ENCODE results near the gene ZNF521. TPM values are rescaled to one million over a fixed set of nuclear protein-coding genes. Genes with fewer than 3 reads are reported as not detected.
A peak's percentile ranks its signal among the peaks of the same experiment; 100 is the strongest.

Gene ZNF521
- total and polyA plus RNA-seq, 10 donors = 2.9 to 136 (median 71.8) TPM

DNA sequence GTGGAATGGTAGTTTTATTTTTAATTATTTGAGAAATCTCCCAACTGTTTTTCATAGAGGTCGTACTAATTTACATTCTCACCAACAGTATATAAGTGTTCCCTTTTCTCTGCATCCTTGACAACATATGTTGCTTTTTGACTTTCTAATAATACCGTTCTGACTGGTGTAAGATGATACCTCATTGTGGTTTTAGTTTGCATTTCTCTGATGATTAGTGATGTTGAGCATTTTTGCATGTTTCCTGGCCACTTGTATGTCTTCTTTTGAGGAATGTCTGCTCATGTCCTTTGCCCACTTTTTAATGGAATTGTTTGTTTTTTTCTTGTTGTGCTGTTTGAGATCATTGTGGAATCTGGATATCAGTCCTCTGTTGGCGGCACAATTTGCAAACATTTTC is 242.5 kb downstream of the ZNF521 start:
- intact Hi-C loops (cut with DNase I; ENCODE audit: low total_unique reads) = no loop called here
- Histone ChIP-seq H3K27me3 (replicated peaks in 1 of 7) (no peaks in the 10 kb centered on the region), H3K27ac (no peak overlapping the region), H3K36me3 (no peaks in the 10 kb centered on the region), H3K4me3 (no peak overlapping the region), H3K9me3 (no peaks in the 10 kb centered on the region), H3K4me1 (peaks cover 0 to 7% (median 3%) of the 10 kb centered on the region in 6 donors)
- TF ChIP-seq POLR2AphosphoS5 (IDR thresholded peaks at IDR 0.05) (no peak), POLR2A (IDR thresholded peaks at IDR 0.05) (no peak)
- TF ChIP-seq, protein P1, sequence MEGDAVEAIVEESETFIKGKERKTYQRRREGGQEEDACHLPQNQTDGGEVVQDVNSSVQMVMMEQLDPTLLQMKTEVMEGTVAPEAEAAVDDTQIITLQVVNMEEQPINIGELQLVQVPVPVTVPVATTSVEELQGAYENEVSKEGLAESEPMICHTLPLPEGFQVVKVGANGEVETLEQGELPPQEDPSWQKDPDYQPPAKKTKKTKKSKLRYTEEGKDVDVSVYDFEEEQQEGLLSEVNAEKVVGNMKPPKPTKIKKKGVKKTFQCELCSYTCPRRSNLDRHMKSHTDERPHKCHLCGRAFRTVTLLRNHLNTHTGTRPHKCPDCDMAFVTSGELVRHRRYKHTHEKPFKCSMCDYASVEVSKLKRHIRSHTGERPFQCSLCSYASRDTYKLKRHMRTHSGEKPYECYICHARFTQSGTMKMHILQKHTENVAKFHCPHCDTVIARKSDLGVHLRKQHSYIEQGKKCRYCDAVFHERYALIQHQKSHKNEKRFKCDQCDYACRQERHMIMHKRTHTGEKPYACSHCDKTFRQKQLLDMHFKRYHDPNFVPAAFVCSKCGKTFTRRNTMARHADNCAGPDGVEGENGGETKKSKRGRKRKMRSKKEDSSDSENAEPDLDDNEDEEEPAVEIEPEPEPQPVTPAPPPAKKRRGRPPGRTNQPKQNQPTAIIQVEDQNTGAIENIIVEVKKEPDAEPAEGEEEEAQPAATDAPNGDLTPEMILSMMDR (IDR thresholded peaks at IDR 0.05 in 8 of 11, conservative IDR thresholded peaks at IDR 0.05 in 3 of 11) = no peak
- WGBS, 5 donors = 79 to 95% (median 89%) methylated on average over 3 of the region's 3 CpGs
- no peak for DNase-seq

DNA sequence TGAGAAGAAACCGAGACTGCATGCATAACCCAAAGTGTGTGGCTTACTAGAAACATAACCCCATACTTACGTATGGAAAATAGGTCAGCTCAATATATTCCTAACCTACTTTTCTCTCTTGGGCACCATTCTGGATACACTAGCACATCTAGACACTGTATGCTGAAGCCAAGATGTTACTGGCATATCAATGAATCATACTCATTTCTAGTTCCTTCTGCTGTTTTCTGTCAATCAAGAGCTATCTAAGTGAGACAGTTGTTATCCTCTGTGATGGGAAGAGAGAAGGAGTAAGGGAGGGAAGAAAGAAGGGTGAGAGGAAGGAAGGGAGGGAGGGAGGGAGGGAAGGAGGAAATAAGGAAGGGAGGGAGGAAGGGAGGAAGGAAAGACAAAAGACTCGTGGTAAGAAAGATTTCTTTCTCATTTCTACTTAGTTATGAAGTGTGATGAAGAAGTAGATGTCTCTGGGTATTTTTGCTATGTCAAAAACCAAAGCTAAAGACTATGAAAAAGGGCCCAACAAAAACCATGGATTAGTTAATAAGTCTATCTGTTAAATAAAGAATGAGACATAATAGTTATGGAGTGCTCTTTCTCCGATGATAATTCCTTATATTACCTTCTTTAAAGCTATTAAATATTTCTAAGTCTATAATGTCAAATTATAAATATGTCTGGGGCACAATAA is 248.4 kb downstream of the ZNF521 start:
- peak overlapping the region in 2 of 8 donors; percentile 37 to 61 for H3K27ac ChIP-seq
- H3K4me1 ChIP-seq = peaks cover 0 to 24% (median 8%) of the 10 kb centered on the region in 6 donors
- no peak for DNase-seq
- TF ChIP-seq POLR2A (IDR thresholded peaks at IDR 0.05) (no peak), POLR2AphosphoS5 (IDR thresholded peaks at IDR 0.05) (no peak)
- TF ChIP-seq, protein P1 (IDR thresholded peaks at IDR 0.05 in 8 of 11, conservative IDR thresholded peaks at IDR 0.05 in 3 of 11) = no peak
- no peaks in the 10 kb centered on the region for H3K9me3 ChIP-seq
- intact Hi-C loops (cut with DNase I; ENCODE audit: low total_unique reads) = no loop called here
- no peak overlapping the region for H3K4me3 ChIP-seq
- 72 to 85% (median 78%) methylated on average over 4 of the region's 4 CpGs for WGBS, 5 donors
- H3K36me3 ChIP-seq = no peaks in the 10 kb centered on the region
- no peaks in the 10 kb centered on the region for H3K27me3 ChIP-seq (replicated peaks in 1 of 7)

DNA sequence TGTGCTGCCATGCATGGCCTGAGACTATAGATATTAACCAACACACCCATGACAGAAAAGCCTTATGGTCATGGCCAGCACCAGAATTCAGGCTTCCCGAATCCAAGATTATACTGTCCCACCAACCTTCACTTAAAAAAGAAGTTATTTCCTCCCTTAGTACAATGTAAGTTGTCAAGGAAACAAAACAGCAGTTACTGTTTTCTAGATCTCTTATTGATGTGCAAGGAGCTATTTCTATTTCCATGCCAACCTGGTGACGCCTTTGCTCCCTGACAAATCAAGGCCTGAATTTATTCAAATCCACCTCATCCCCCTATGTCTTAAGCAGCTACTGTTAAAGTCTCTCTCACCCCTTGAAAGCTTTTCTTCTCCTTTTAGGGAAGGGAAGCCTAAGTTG is 249.3 kb downstream of the ZNF521 start:
- intact Hi-C loops (cut with DNase I; ENCODE audit: low total_unique reads) = no loop called here
- Histone ChIP-seq H3K9me3 (no peaks in the 10 kb centered on the region), H3K27ac (peak overlapping the region in 2 of 8 donors; percentile 37 to 61), H3K4me1 (peaks cover 0 to 28% (median 10%) of the 10 kb centered on the region in 6 donors), H3K36me3 (no peaks in the 10 kb centered on the region), H3K27me3 (replicated peaks in 1 of 7) (no peaks in the 10 kb centered on the region), H3K4me3 (no peak overlapping the region)
- WGBS, 5 donors = 58 to 72% (median 64%) methylated on average over 2 of the region's 2 CpGs
- DNase-seq = no peak
- TF ChIP-seq POLR2A (IDR thresholded peaks at IDR 0.05) (no peak), POLR2AphosphoS5 (IDR thresholded peaks at IDR 0.05) (no peak)
- TF ChIP-seq, protein P1 (IDR thresholded peaks at IDR 0.05 in 8 of 11, conservative IDR thresholded peaks at IDR 0.05 in 3 of 11) = no peak

DNA sequence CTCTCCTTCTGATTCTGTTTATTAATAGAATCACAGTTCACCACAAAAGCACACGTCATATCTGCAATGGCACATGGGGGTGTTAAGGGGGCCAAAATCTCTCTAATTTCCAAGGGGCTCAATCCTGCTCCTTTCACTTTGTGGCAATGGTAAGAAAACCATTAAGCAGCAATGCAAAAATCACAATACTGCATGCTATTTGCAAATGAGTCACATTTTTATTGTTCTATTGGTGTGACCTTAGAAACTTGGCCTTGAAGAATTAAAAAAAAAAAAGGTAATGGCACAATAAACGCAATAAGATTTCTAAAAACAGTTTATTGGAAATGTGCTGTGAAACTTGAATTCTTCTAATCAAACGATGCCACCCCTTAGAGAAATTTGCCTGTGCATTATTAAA is 251.5 kb downstream of the ZNF521 start:
- 55 to 80% (median 74%) methylated on average over 3 of the region's 3 CpGs for WGBS, 5 donors
- intact Hi-C loops (cut with DNase I; ENCODE audit: low total_unique reads) = no loop called here
- Histone ChIP-seq H3K4me1 (peaks cover 0 to 31% (median 10%) of the 10 kb centered on the region in 6 donors), H3K27ac (peak overlapping the region in 3 of 8 donors; percentile 9 to 77 (median 24)), H3K9me3 (no peaks in the 10 kb centered on the region), H3K27me3 (replicated peaks in 1 of 7) (no peaks in the 10 kb centered on the region), H3K36me3 (no peaks in the 10 kb centered on the region), H3K4me3 (no peak overlapping the region)
- no peak for DNase-seq
- TF ChIP-seq POLR2A (IDR thresholded peaks at IDR 0.05) (no peak), POLR2AphosphoS5 (IDR thresholded peaks at IDR 0.05) (no peak)
- TF ChIP-seq, protein P1 (IDR thresholded peaks at IDR 0.05 in 8 of 11, conservative IDR thresholded peaks at IDR 0.05 in 3 of 11) = no peak
